ENCODE results near the gene CAMP. TPM values are rescaled to one million over a fixed set of nuclear protein-coding genes. Genes with fewer than 3 reads are reported as not detected.

The CAMP gene
- total RNA-seq, 4 donors from 2014 or later: not detected

- Histone ChIP-seq H3K9me3 (no peaks in the 10 kb centered on the region), H3K4me3 (peak overlapping the region in 3 of 4 donors; percentile 66 to 74 (median 73)), H3K36me3 (no peaks in the 10 kb centered on the region), H3K27me3 (no peaks in the 10 kb centered on the region), H3K27ac (peak overlapping the region; percentile 87 to 93 (median 92)), H3K4me1 (peaks cover 0 to 27% (median 12%) of the 10 kb centered on the region in 4 donors)
- intact Hi-C loops (cut with DNase I; ENCODE audit: low total_unique reads) (no loop called here), in situ Hi-C loops (cut with MboI; ENCODE audit: low pct_ligation_motif_present in 1 of 4, low pct_unique_long_range_greater_than_20kb in 1 of 4, low sequenced_read_pairs in 3 of 4) (no loop called here)
- TF ChIP-seq EP300 (IDR thresholded peaks at IDR 0.05; ENCODE audit: low read depth): no peak
- no peak for TF ChIP-seq CTCF (IDR thresholded peaks at IDR 0.05)
- no peak for TF ChIP-seq POLR2A (IDR thresholded peaks at IDR 0.05)
- WGBS, 2 donors (ENCODE audit: low coverage in 1 of 2): 77 to 78% methylated on average over 13 to 20 of the region's 20 CpGs
- no peak for DNase-seq
These were observed 17.0 kb downstream of the CAMP start for GRCh38 chr3:48240000-48240963.

- in situ Hi-C loops (cut with MboI; ENCODE audit: low pct_ligation_motif_present in 1 of 4, low pct_unique_long_range_greater_than_20kb in 1 of 4, low sequenced_read_pairs in 3 of 4): no loop called here
- Histone ChIP-seq H3K27ac (peak overlapping the region; percentile 87 to 93 (median 92)), H3K9me3 (no peaks in the 10 kb centered on the region), H3K4me3 (peak overlapping the region; percentile 47 to 74 (median 70)), H3K4me1 (peaks cover 0 to 24% (median 12%) of the 10 kb centered on the region in 4 donors), H3K27me3 (no peaks in the 10 kb centered on the region), H3K36me3 (no peaks in the 10 kb centered on the region)
- intact Hi-C loops (cut with DNase I; ENCODE audit: low total_unique reads): no loop called here
- 47% methylated on average over 25 of the region's 26 CpGs; no CpG with 5 or more reads in 1 of the 2 donors for WGBS, 2 donors (ENCODE audit: low coverage in 1 of 2)
- no peak for TF ChIP-seq POLR2A (IDR thresholded peaks at IDR 0.05)
- TF ChIP-seq CTCF (IDR thresholded peaks at IDR 0.05): no peak
- no peak for TF ChIP-seq POLR2AphosphoS5 (IDR thresholded peaks at IDR 0.05)
- no peak for TF ChIP-seq EP300 (IDR thresholded peaks at IDR 0.05; ENCODE audit: low read depth)
- DNase-seq: peak; percentile 32
These were observed 18.6 kb downstream of the CAMP start for GRCh38 chr3:48241796-48242455.

- Histone ChIP-seq H3K4me3 (no peak overlapping the region), H3K27ac (no peak overlapping the region), H3K27me3 (no peaks in the 10 kb centered on the region), H3K36me3 (no peaks in the 10 kb centered on the region), H3K4me1 (peaks cover 0 to 28% (median 12%) of the 10 kb centered on the region in 4 donors), H3K9me3 (no peaks in the 10 kb centered on the region)
- intact Hi-C loops (cut with DNase I; ENCODE audit: low total_unique reads) (no loop called here), in situ Hi-C loops (cut with MboI; ENCODE audit: low pct_ligation_motif_present in 1 of 4, low pct_unique_long_range_greater_than_20kb in 1 of 4, low sequenced_read_pairs in 3 of 4) (no loop called here)
- WGBS, 2 donors (ENCODE audit: low coverage in 1 of 2): 86 to 100% methylated on average over 2 of the region's 2 CpGs
- TF ChIP-seq EP300 (IDR thresholded peaks at IDR 0.05; ENCODE audit: low read depth) (no peak), CTCF (IDR thresholded peaks at IDR 0.05) (no peak), POLR2AphosphoS5 (IDR thresholded peaks at IDR 0.05) (no peak)
- no peak for DNase-seq
These were observed 20.6 kb downstream of the CAMP start for GRCh38 chr3:48243886-48244285.

GRCh38 chr3:48244461-48244860, 21.2 kb downstream of the CAMP start:
- no peak for DNase-seq
- Histone ChIP-seq H3K27me3 (no peaks in the 10 kb centered on the region), H3K27ac (no peak overlapping the region), H3K4me3 (no peak overlapping the region), H3K4me1 (peaks cover 0 to 28% (median 12%) of the 10 kb centered on the region in 4 donors), H3K9me3 (no peaks in the 10 kb centered on the region), H3K36me3 (peaks cover 0 to 3% (median 1%) of the 10 kb centered on the region in 4 donors)
- WGBS, 2 donors (ENCODE audit: low coverage in 1 of 2): 65 to 100% methylated on average over 1 of the region's 1 CpG
- intact Hi-C loops (cut with DNase I; ENCODE audit: low total_unique reads) (no loop called here), in situ Hi-C loops (cut with MboI; ENCODE audit: low pct_ligation_motif_present in 1 of 4, low pct_unique_long_range_greater_than_20kb in 1 of 4, low sequenced_read_pairs in 3 of 4) (no loop called here)
- TF ChIP-seq EP300 (IDR thresholded peaks at IDR 0.05; ENCODE audit: low read depth): no peak
- TF ChIP-seq POLR2AphosphoS5 (IDR thresholded peaks at IDR 0.05): no peak
- no peak for TF ChIP-seq POLR2A (IDR thresholded peaks at IDR 0.05)
- no peak for TF ChIP-seq CTCF (IDR thresholded peaks at IDR 0.05)
